ENCODE results near the gene LRRC37B.

- TF ChIP-seq CTCF (IDR thresholded peaks at IDR 0.05) (no peak), POLR2A (IDR thresholded peaks at IDR 0.05) (no peak)
Observed at GRCh38 chr17:31967648-31968047, 39.5 kb upstream of the LRRC37B start.

Measured in adrenal gland (tissue), 5 donors.